WTC11 (cell line): ENCODE data around the gene ADCY5. TPM values are rescaled to one million over a fixed set of nuclear protein-coding genes. Genes with fewer than 3 reads are reported as not detected.

Source experiments
- ATAC-seq: fragments of 200-7000 bp; cut with Tn5 transposase; 2 replicates; pipeline ENCODE4 v1.10.0; 2021; ENCODE audit warnings: mild to moderate bottlenecking, moderate library complexity
- CTCF ChIA-PET: fragments of 300-600 bp; sonication (Branson Sonifier 250); formaldehyde crosslinking; loops from one replicate; lab custom pipeline; 2021; ENCODE audit warnings: antibody characterized with exemption; lab: Charles Lee
- POLR2A ChIA-PET: fragments of 350-600 bp; sonication (Branson Sonifier 250); formaldehyde crosslinking; loops from one replicate; lab custom pipeline; 2021; ENCODE audit warnings: antibody characterized with exemption; lab: Charles Lee
- DNase-seq: peaks from one replicate; pipeline ENCODE4 v3.0.0; 2021; ENCODE audit warnings: low spot score
- H3K27ac Mint-ChIP-seq: 2 replicates; pipeline ENCODE4 v1.8.0; 2021; ENCODE audit warnings: mixed read lengths
- H3K27me3 Mint-ChIP-seq: 2 replicates; pipeline ENCODE4 v1.8.0; 2021; ENCODE audit warnings: low read depth, mild to moderate bottlenecking, moderate library complexity, mixed read lengths
- H3K36me3 Mint-ChIP-seq: 2 replicates; pipeline ENCODE4 v1.8.0; 2021; ENCODE audit warnings: mixed read lengths
- H3K4me1 Mint-ChIP-seq: 2 replicates; pipeline ENCODE4 v1.8.0; 2022; ENCODE audit warnings: mixed read lengths
- H3K4me3 Mint-ChIP-seq: 2 replicates; pipeline ENCODE4 v1.8.0; 2021; ENCODE audit warnings: mild to moderate bottlenecking, moderate library complexity, mixed read lengths
- H3K9me3 Mint-ChIP-seq: 2 replicates; pipeline ENCODE4 v1.8.0; 2021; ENCODE audit warnings: mixed read lengths
- ARID4B ChIP-seq: sonication (generic); formaldehyde crosslinking; IDR thresholded peaks from 2 replicates; pipeline ENCODE4 v1.8.0; 2023; ENCODE audit warnings: missing genetic modification reagents, mild to moderate bottlenecking, borderline replicate concordance
- E2F5 ChIP-seq: sonication (generic); formaldehyde crosslinking; IDR thresholded peaks from 2 replicates; pipeline ENCODE4 v1.8.1; 2022; ENCODE audit warnings: mild to moderate bottlenecking, moderate library complexity, missing genetic modification reagents
- STAT6 ChIP-seq: sonication (generic); formaldehyde crosslinking; conservative IDR thresholded peaks from 2 replicates; pipeline ENCODE4 v1.8.1; 2023; ENCODE audit warnings: mild to moderate bottlenecking, low read depth, missing genetic modification reagents, moderate library complexity
- ZNF121 ChIP-seq: sonication (generic); formaldehyde crosslinking; IDR thresholded peaks from 2 replicates; pipeline ENCODE4 v1.8.0; 2023; ENCODE audit warnings: missing genetic modification reagents
- ZNF425 ChIP-seq: fragments of 250-450 bp; sonication (Bioruptor Pico); conservative IDR thresholded peaks from 2 replicates; pipeline ENCODE4 v1.9.0; 2021; ENCODE audit warnings: mild to moderate bottlenecking
- ZNF512 ChIP-seq: sonication (generic); formaldehyde crosslinking; IDR thresholded peaks from 2 replicates; pipeline ENCODE4 v1.8.1; 2022; ENCODE audit warnings: missing genetic modification reagents, borderline replicate concordance
- total RNA-seq: library from RNA; stranded (reverse); gene quantifications from 3 replicates; pipeline ENCODE4 v1.2.3, GENCODE V29; 2021
- TF ChIP-seq, protein P1 (sequence below): sonication (generic); formaldehyde crosslinking; IDR thresholded peaks from 2 replicates; pipeline ENCODE4 v1.8.0; 2022; ENCODE audit warnings: mild to moderate bottlenecking, missing genetic modification reagents

ADCY5 gene
- total RNA-seq, 1 experiment from 2014 or later: 23.5 TPM

- no peaks in the 10 kb centered on the region for H3K27me3 Mint-ChIP-seq
- CTCF ChIA-PET: interaction anchor here (1.3 to 2.5 kb wide), 3 partner anchors 12 to 60 kb away, joined by 3 to 8 read pairs (median 4); no protein-coding TSS in a partner anchor
- no peak for TF ChIP-seq ZNF425 (CRISPR knock-in tag)
These were observed 62.3 kb downstream of the ADCY5 start for GRCh38 chr3:123386477-123387040.

DNA sequence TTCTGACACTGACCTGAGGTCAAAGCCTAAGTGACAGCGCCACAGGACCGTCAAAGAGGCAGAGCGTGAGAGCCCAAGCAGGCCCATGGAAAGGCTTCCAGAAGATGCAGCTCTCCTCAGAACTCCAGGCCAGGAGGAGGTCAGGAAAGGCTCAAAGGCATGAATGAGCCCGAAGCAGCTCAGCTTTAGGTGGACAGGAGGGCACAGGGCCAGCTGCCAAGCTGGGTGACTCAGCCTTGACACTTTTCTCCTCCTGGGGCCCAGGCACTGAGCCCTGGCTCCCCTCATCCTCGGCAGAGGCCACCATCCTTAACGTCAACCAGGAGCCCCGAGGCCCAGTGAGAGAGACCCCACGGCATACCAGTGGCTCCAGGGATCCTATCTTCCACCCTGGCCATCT, 62.9 kb downstream of the ADCY5 start:
- ChIA-PET CTCF (interaction anchor here (1.0 to 2.5 kb wide), 4 partner anchors 11 to 60 kb away, joined by 3 to 8 read pairs (median 4); no protein-coding TSS in a partner anchor), POLR2A (no interaction called here)
- Mint-ChIP-seq H3K9me3 (no peaks in the 10 kb centered on the region), H3K4me1 (peaks cover 34% of the 10 kb centered on the region), H3K27ac (no peak overlapping the region), H3K4me3 (no peak overlapping the region), H3K36me3 (no peaks in the 10 kb centered on the region), H3K27me3 (no peaks in the 10 kb centered on the region)
- DNase-seq (no peak), ATAC-seq (no peak)
- TF ChIP-seq, protein P1, sequence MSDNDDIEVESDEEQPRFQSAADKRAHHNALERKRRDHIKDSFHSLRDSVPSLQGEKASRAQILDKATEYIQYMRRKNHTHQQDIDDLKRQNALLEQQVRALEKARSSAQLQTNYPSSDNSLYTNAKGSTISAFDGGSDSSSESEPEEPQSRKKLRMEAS: no peak
- no peak for TF ChIP-seq ZNF512 (CRISPR knock-in tag)
- TF ChIP-seq ZNF121 (CRISPR knock-in tag): no peak
- no peak for TF ChIP-seq STAT6 (CRISPR knock-in tag)
- TF ChIP-seq E2F5 (CRISPR knock-in tag): no peak
- no peak for TF ChIP-seq ARID4B (CRISPR knock-in tag)

More at GRCh38 chr3:123386477-123387040, 62.3 kb downstream of the ADCY5 start:
- Mint-ChIP-seq H3K36me3 (no peaks in the 10 kb centered on the region), H3K4me1 (peaks cover 34% of the 10 kb centered on the region), H3K27ac (no peak overlapping the region), H3K4me3 (no peak overlapping the region), H3K9me3 (no peaks in the 10 kb centered on the region)
- DNase-seq (no peak), ATAC-seq (no peak; the same call in 1 of the 2 replicates)
- POLR2A ChIA-PET: no interaction called here
